Neural cell (in vitro differentiated cells): ENCODE measurements around the gene CLTCL1. TPM values are rescaled to one million over a fixed set of nuclear protein-coding genes. Genes with fewer than 3 reads are reported as not detected.

Source experiments
- H2AFZ ChIP-seq: fragments of 200-600, 300-800 bp; sonication (generic), shearing (Covaris generic); 2 replicates; pipeline ENCODE4 v1.6.0; 2014; ENCODE audit warnings: low read depth, mild to moderate bottlenecking, antibody characterized with exemption, low read length, moderate library complexity
- H3F3A ChIP-seq: fragments of 200-600 bp; shearing (Covaris generic); 2 replicates; pipeline ENCODE4 v1.6.1; 2016; ENCODE audit warnings: mild to moderate bottlenecking, moderate library complexity, mixed read lengths, antibody characterized with exemption, low read length; ENCODE audit not compliant: insufficient read depth, poor library complexity, severe bottlenecking
- H3K27ac ChIP-seq: fragments of 200-600, 300-800 bp; sonication (generic), shearing (Covaris generic); 2 replicates; pipeline ENCODE4 v1.5.1; 2014; ENCODE audit warnings: mild to moderate bottlenecking, low read length, moderate library complexity
- H3K27me3 ChIP-seq: fragments of 300-800, 200-600 bp; sonication (generic), shearing (Covaris generic); 2 replicates; pipeline ENCODE4 v1.6.0; 2014; ENCODE audit warnings: mild to moderate bottlenecking, low read depth, low read length, moderate library complexity; ENCODE audit not compliant: insufficient read depth
- H3K36me3 ChIP-seq: fragments of 300-800, 200-600 bp; sonication (generic), shearing (Covaris generic); 2 replicates; pipeline ENCODE4 v1.5.1; 2014; ENCODE audit warnings: mild to moderate bottlenecking, antibody characterized with exemption, low read length, moderate library complexity; ENCODE audit not compliant: insufficient read depth
- H3K4me2 ChIP-seq: fragments of 300-800, 200-600 bp; sonication (generic), shearing (Covaris generic); 2 replicates; pipeline ENCODE4 v1.6.0; 2014; ENCODE audit warnings: mild to moderate bottlenecking, low read length
- H3K4me3 ChIP-seq: fragments of 300-800, 200-600 bp; sonication (generic), shearing (Covaris generic); 2 replicates; pipeline ENCODE4 v1.5.1; 2014; ENCODE audit warnings: mild to moderate bottlenecking, low read length, moderate library complexity
- H3K79me2 ChIP-seq: fragments of 200-600 bp; shearing (Covaris generic); replicated peaks from 2 replicates; pipeline ENCODE4 v1.6.0; 2014; ENCODE audit warnings: mild to moderate bottlenecking, low read length, moderate library complexity; ENCODE audit not compliant: insufficient read depth
- H3K9ac ChIP-seq: fragments of 300-800, 200-600 bp; sonication (generic), shearing (Covaris generic); 2 replicates; pipeline ENCODE4 v1.6.1; 2016; ENCODE audit warnings: mild to moderate bottlenecking, low read length, mixed read lengths
- H3K9me2 ChIP-seq: fragments of 200-600 bp; shearing (Covaris generic); 2 replicates; pipeline ENCODE4 v1.6.1; 2016; ENCODE audit warnings: mild to moderate bottlenecking, low read length, mixed read lengths; ENCODE audit not compliant: insufficient read depth
- H3K9me3 ChIP-seq: fragments of 200-600, 300-800 bp; sonication (generic), shearing (Covaris generic); 2 replicates; pipeline ENCODE4 v1.6.1; 2016; ENCODE audit warnings: mild to moderate bottlenecking, mixed run types, low read length, moderate library complexity, mixed read lengths
- H4K20me1 ChIP-seq: fragments of 200-600 bp; shearing (Covaris generic); 2 replicates; pipeline ENCODE4 v1.6.1; 2016; ENCODE audit warnings: mild to moderate bottlenecking, mixed run types; ENCODE audit not compliant: insufficient read depth
- EP300 ChIP-seq: fragments of 450-650 bp; conservative IDR thresholded peaks from 2 replicates; pipeline ENCODE4 v1.6.1; 2014; ENCODE audit warnings: antibody characterized with exemption, mild to moderate bottlenecking, moderate library complexity; ENCODE audit not compliant: poor library complexity, severe bottlenecking
- EZH2 ChIP-seq: fragments of 200-600, 300-800 bp; shearing (Covaris generic), sonication (generic); IDR thresholded peaks from 2 replicates; pipeline ENCODE4 v1.6.1; 2014; ENCODE audit warnings: antibody characterized with exemption, low read length, borderline replicate concordance, mild to moderate bottlenecking; ENCODE audit not compliant: insufficient read depth, poor library complexity, severe bottlenecking
- MXI1 ChIP-seq: fragments of 450-650 bp; conservative IDR thresholded peaks from 2 replicates; pipeline ENCODE4 v1.6.1; 2014; ENCODE audit warnings: antibody characterized with exemption, mild to moderate bottlenecking; ENCODE audit not compliant: poor library complexity, severe bottlenecking
- POLR2AphosphoS5 ChIP-seq: IDR thresholded peaks from 2 replicates; pipeline ENCODE4 v1.6.1; 2012
- RAD21 ChIP-seq: fragments of 450-650 bp; conservative IDR thresholded peaks from 2 replicates; pipeline ENCODE4 v1.6.1; 2014; ENCODE audit warnings: antibody characterized with exemption, mild to moderate bottlenecking, moderate library complexity
- SMC3 ChIP-seq: fragments of 450-650 bp; conservative IDR thresholded peaks from 2 replicates; pipeline ENCODE4 v1.6.1; 2014; ENCODE audit warnings: antibody characterized with exemption, mild to moderate bottlenecking, moderate library complexity; ENCODE audit not compliant: poor library complexity
- TAF1 ChIP-seq: IDR thresholded peaks from 2 replicates; pipeline ENCODE4 v1.6.1; 2012; ENCODE audit warnings: low read depth
- polyA plus RNA-seq: library from polyadenylated mRNA; depleted of rRNA; stranded (reverse); fragments of >200 nt; gene quantifications from 2 replicates; pipeline ENCODE4 v1.2.3, GENCODE V29; 2014
- TF ChIP-seq, protein P1 (sequence below): fragments of 450-650 bp; IDR thresholded peaks from 2 replicates; pipeline ENCODE4 v1.5.1; 2014; ENCODE audit warnings: antibody characterized with exemption, mild to moderate bottlenecking, moderate library complexity; ENCODE audit not compliant: poor library complexity, severe bottlenecking
- TF ChIP-seq, protein P2 (sequence below): IDR thresholded peaks from 2 replicates; pipeline ENCODE4 v1.6.1; 2012; ENCODE audit warnings: borderline replicate concordance

Gene CLTCL1
- polyA plus RNA-seq, 1 donor from 2014 or later: 7.8 TPM

DNA sequence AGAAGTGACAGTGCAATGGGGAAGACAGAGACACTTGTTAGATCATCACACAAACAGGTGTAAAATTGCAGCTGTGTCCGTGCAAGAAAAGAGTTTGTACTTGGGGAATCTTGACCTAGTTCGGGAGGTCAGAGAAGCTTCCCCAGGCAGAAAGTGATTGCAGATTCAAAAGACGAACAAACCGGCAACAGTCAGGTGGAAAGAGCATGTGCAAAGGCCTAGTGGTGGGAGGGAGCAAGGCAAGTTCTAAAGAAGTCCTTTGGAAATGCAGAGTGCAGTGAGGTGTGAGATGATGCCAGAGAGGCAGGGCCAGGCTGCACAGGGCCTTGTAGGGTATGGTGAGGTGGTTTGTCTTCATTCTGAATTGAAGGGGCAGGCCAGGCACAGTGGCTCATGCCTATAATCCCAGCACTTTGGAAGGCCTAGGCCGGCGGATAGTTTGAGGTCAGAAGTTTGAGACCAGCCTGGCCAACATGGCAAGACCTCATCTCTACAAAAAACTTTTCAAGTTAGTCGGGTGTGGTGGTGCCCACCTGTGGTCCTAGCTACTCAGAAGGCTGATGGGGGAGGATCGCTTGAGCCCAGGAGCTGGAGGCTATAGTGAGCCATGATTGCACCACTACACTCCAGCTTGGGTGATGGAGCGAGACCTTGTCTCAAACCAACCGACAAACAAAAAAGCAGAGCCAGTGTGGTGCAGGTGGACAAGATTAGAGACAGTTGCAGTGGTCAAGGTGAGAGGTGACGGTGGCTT, 145.1 kb downstream of the CLTCL1 start:
- Histone ChIP-seq H3K4me2 (no peak overlapping the region), H3F3A (no peaks in the 10 kb centered on the region), H4K20me1 (no peaks in the 10 kb centered on the region), H3K9me3 (peaks cover 2% of the 10 kb centered on the region), H3K27ac (no peak overlapping the region), H3K4me3 (no peak overlapping the region), H3K36me3 (no peaks in the 10 kb centered on the region), H3K27me3 (peaks cover 47% of the 10 kb centered on the region), H3K9ac (no peak overlapping the region), H3K79me2 (peaks cover 8% of the 10 kb centered on the region), H3K9me2 (no peaks in the 10 kb centered on the region), H2AFZ (no peak overlapping the region)
- TF ChIP-seq RAD21 (no peak), EP300 (no peak), TAF1 (no peak), SMC3 (no peak), EZH2 (no peak)
- TF ChIP-seq, protein P1, sequence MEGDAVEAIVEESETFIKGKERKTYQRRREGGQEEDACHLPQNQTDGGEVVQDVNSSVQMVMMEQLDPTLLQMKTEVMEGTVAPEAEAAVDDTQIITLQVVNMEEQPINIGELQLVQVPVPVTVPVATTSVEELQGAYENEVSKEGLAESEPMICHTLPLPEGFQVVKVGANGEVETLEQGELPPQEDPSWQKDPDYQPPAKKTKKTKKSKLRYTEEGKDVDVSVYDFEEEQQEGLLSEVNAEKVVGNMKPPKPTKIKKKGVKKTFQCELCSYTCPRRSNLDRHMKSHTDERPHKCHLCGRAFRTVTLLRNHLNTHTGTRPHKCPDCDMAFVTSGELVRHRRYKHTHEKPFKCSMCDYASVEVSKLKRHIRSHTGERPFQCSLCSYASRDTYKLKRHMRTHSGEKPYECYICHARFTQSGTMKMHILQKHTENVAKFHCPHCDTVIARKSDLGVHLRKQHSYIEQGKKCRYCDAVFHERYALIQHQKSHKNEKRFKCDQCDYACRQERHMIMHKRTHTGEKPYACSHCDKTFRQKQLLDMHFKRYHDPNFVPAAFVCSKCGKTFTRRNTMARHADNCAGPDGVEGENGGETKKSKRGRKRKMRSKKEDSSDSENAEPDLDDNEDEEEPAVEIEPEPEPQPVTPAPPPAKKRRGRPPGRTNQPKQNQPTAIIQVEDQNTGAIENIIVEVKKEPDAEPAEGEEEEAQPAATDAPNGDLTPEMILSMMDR: no peak

DNA sequence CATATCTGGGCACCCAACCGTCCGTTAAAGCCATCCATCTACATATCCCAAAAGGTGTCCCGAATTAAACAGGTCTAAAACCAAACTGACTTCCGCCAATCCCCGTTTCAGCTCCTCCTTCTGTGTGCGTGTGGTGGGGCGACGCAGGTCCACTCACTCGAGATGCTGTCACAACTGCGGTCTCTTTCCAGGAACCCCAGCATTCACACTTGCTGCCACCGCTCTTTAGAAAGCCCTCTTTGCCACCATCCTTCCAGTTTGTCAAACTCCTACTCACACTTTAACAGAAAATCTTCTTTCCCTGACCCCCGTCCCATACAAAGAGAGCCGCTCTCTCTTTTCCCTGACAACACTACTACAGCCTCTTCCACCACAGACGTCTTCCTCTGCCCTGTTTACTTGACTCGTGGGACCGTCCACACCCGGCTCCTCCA, 147.5 kb downstream of the CLTCL1 start:
- Histone ChIP-seq H3K4me3 (peak overlapping the region; percentile 84), H2AFZ (peak overlapping the region; percentile 41), H3K9me2 (no peaks in the 10 kb centered on the region), H3K4me2 (peak overlapping the region; percentile 97), H3K9ac (peak overlapping the region; percentile 83), H3K27me3 (peaks cover 30% of the 10 kb centered on the region), H3K27ac (peak overlapping the region; percentile 58), H3F3A (no peaks in the 10 kb centered on the region), H4K20me1 (no peaks in the 10 kb centered on the region), H3K36me3 (no peaks in the 10 kb centered on the region), H3K79me2 (peaks cover 8% of the 10 kb centered on the region), H3K9me3 (no peaks in the 10 kb centered on the region)
- no peak for TF ChIP-seq MXI1
- no peak for TF ChIP-seq POLR2AphosphoS5
- TF ChIP-seq EZH2: no peak

DNA sequence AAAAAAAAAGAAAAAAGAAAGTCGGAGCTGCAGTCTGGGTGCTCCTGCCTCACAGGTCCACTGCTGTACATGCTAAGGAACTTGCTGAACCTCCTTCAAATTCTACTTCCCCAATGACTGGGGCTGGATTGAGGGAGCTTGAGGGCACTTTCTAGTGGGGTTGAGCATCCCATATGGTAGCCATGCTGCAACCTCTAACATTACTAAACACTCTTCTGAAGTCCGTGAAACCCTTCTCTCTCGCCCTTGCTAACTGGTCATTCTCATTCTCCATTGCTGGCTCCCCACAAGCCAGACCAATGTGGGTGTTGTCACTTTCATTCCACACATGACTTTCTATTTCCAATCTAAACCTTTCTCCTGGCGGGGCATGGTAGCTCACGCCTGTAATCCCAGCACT, 148.3 kb downstream of the CLTCL1 start:
- H3K36me3 ChIP-seq: no peaks in the 10 kb centered on the region
- no peaks in the 10 kb centered on the region for H3F3A ChIP-seq
- H3K4me2 ChIP-seq: no peak overlapping the region
- TF ChIP-seq, protein P2, sequence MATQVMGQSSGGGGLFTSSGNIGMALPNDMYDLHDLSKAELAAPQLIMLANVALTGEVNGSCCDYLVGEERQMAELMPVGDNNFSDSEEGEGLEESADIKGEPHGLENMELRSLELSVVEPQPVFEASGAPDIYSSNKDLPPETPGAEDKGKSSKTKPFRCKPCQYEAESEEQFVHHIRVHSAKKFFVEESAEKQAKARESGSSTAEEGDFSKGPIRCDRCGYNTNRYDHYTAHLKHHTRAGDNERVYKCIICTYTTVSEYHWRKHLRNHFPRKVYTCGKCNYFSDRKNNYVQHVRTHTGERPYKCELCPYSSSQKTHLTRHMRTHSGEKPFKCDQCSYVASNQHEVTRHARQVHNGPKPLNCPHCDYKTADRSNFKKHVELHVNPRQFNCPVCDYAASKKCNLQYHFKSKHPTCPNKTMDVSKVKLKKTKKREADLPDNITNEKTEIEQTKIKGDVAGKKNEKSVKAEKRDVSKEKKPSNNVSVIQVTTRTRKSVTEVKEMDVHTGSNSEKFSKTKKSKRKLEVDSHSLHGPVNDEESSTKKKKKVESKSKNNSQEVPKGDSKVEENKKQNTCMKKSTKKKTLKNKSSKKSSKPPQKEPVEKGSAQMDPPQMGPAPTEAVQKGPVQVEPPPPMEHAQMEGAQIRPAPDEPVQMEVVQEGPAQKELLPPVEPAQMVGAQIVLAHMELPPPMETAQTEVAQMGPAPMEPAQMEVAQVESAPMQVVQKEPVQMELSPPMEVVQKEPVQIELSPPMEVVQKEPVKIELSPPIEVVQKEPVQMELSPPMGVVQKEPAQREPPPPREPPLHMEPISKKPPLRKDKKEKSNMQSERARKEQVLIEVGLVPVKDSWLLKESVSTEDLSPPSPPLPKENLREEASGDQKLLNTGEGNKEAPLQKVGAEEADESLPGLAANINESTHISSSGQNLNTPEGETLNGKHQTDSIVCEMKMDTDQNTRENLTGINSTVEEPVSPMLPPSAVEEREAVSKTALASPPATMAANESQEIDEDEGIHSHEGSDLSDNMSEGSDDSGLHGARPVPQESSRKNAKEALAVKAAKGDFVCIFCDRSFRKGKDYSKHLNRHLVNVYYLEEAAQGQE: no peak
- no peak for TF ChIP-seq TAF1
- TF ChIP-seq SMC3: no peak
- TF ChIP-seq RAD21: no peak
- no peak for TF ChIP-seq EP300
- TF ChIP-seq MXI1: no peak
- TF ChIP-seq EZH2: no peak
- TF ChIP-seq, protein P1: no peak
- TF ChIP-seq POLR2AphosphoS5: no peak
- peak overlapping the region; percentile 84 for H3K4me3 ChIP-seq
- peaks cover 22% of the 10 kb centered on the region for H3K27me3 ChIP-seq
- H4K20me1 ChIP-seq: no peaks in the 10 kb centered on the region
- H3K27ac ChIP-seq: no peak overlapping the region
- no peaks in the 10 kb centered on the region for H3K9me3 ChIP-seq
- H3K79me2 ChIP-seq: peaks cover 8% of the 10 kb centered on the region
- H3K9me2 ChIP-seq: no peaks in the 10 kb centered on the region
- H3K9ac ChIP-seq: no peak overlapping the region
- no peak overlapping the region for H2AFZ ChIP-seq
